ENCODE results near the gene DTNB.
A peak's percentile ranks its signal among the peaks of the same experiment; 100 is the strongest.

DTNB gene

GRCh38 chr2:25620077-25620476 is 53.3 kb downstream of the DTNB start:
- DNase-seq, result no peak

DNA sequence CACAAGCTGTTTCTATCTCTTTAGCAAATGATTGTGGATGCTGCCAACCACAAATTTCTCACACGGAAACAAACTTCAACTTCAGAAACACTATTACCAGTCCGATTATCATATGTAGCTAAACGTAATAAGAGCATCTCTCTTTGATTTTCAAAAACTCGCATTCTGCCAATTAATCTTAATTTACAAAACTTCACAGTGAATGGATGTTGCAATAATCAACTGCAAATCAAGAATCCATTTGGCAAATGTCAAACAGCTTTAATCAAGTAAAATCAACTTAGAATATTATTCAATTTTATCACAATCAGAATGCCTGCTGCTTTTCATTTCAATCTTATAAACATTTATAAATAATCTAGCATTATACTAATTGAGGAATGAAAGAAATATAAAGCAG is 54.2 kb downstream of the DTNB start:
- no peak for DNase-seq

GRCh38 chr2:25618676-25619075 is 54.7 kb downstream of the DTNB start:
- DNase-seq, result no peak

- DNase-seq, result no peak
These were observed 55.3 kb downstream of the DTNB start for GRCh38 chr2:25617948-25618646.

GRCh38 chr2:25615920-25616319 is 57.5 kb downstream of the DTNB start:
- no peak for DNase-seq

- DNase-seq, result no peak
These were observed 58.0 kb downstream of the DTNB start for GRCh38 chr2:25615386-25615785.

DNA sequence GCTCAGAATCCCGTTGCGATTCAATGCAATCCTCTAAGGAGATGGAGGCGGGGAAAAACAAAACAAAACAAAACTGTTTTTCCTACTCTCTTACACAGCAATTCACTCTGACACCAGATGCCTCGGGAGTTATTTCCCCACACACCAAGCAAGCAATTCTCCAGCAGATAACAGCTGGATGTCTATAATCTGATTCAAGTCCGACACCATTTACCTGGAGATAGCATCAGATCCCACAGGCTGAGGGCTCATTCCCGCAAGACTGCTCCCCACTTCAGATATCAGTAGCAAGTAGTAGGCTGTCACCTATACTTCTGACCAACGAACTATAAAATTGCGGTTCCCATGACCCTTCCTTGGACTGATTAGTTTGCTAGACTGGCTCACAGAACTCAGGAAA is 58.7 kb downstream of the DTNB start:
- DNase-seq, result no peak

DNA sequence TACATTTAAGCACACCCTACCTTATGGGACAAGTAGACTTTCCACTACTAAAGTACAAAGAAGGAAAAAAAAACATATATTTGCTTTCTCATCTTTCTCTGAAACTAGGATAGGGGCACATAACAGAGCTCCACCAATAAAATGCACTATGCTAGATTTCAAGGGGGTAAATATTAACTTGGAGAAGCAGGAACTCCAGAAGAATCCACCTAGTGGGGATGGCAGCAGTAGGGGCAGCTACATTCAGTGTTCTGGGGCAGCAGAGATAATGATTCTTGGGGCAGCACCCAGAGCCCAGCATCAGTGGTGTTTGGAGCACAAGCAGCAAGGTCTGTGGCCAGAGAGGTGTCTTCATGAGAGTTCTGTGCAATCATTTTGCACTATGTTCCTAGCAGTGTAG is 64.7 kb downstream of the DTNB start:
- DNase-seq, result no peak

DNA sequence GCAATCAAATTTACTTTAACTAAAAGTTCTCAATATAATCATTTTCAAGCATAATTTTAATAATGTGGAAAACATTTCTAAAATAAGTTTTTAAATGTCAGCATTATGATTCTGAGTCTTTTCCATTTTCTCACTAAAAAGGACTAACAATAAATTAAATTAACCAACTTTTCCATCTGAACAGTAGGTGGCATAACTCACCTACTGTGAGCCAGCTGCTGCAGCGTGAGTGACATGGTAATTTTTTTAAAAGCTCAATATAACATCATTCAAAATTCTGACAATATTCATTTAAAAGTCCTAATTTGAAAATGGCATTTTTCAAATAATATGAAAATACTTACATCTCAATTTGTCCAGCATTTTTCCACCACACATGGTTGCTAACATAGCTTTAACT is 66.5 kb downstream of the DTNB start:
- DNase-seq, result peak; percentile 49

- peak; percentile 26 for DNase-seq
These were observed 71.0 kb downstream of the DTNB start for GRCh38 chr2:25602333-25602723.

- peak; percentile 40 for DNase-seq
These were observed 71.6 kb downstream of the DTNB start for GRCh38 chr2:25601711-25602332.

- no peak for DNase-seq
These were observed 74.5 kb downstream of the DTNB start for GRCh38 chr2:25598911-25599310.

GRCh38 chr2:25598332-25598731 is 75.0 kb downstream of the DTNB start:
- no peak for DNase-seq

DNA sequence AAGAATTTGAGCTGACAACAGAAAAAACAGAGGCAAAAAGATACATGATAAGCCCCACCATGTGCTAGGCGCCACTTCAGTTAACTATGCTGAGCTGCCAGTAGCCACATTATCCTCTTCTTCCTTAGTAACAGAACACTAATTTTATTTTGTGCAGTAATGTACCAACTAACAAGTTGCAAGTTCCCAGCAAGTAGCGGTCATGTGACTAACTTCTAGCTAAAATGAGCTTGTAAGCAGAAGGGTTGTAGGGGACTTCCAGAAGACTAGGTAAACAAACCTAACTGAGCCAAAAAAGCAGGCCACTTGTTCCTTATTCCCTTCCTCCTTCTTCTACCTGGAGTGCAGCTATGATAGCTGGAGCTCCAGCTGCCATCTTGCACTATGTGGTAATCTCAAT is 75.5 kb downstream of the DTNB start:
- DNase-seq, result peak; percentile 21

GRCh38 chr2:25596516-25597244 is 76.7 kb downstream of the DTNB start:
- DNase-seq, result no peak

- DNase-seq, result no peak
These were observed 78.0 kb downstream of the DTNB start for GRCh38 chr2:25595393-25595792.

DNA sequence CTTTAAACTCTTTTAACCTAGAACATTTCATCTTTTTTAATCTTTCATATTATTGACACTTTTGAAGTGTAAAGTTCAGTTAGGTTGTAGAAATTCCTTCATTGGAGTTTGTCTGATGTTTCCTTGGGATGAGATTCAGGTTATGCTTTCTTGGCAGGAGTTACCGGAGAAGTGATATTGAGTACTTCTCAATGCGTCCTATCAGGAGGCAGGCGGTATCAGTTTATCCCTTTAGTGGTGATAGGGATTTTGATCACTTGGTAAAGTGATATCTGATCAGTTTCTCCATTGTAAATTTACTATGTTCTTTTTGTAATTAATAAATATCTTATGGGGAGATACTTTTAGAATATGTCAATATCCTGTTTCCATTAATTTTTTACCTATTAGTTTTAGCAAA is 78.4 kb downstream of the DTNB start:
- DNase-seq, result no peak

DNA sequence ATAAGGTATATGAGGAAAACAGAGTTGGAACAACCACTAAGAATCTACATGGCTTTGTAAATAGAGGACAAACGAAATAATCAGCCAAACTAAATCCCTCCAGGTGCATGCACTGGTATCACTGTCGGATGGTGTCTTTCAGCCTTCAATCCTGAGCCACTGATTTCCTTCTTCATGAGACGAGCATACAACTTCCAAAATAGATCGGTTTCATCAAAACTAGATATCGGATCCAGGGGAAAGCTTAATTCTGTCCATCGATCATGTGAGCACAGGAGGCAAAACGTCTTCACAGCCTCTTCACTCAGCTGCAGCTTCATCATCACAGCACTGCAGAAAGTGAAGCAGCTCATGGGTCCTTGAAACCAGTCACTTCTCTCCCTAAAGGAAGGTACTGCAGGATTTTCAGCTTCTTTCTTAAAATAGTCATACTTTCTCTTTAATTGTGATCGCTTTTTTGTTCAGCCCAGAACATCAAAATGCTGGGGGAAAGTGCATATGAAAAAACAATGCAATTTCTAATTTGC is 80.5 kb downstream of the DTNB start:
- no peak for DNase-seq

DNA sequence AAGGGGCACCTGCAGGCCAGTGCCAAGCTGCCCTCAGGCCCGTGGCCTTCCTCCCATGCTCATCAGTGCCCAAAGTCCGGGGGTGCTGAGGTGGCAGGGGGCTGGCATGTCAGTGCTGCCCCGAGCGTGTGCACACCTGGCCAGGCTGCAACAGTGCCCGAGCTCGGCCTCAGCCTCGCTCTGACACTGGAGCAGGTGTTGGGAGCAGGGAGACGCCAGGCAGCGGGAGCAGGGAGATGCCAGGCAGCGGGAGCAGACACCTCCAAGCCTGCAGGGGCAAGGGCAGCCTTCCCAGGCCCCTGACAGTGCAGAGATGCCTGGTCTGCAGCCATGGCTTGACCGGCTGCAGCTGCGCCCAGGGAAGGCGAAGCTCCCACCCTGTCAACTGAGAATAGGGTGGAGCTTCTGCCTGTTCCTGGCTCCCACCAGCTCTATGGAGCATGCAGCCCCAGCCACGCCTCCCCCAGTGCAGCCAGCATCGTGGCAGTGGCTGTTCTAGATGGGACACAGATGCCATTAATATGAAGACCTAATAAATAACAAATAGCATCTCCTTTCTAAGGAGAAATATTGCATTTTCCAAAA is 82.4 kb downstream of the DTNB start:
- no peak for DNase-seq

DNA sequence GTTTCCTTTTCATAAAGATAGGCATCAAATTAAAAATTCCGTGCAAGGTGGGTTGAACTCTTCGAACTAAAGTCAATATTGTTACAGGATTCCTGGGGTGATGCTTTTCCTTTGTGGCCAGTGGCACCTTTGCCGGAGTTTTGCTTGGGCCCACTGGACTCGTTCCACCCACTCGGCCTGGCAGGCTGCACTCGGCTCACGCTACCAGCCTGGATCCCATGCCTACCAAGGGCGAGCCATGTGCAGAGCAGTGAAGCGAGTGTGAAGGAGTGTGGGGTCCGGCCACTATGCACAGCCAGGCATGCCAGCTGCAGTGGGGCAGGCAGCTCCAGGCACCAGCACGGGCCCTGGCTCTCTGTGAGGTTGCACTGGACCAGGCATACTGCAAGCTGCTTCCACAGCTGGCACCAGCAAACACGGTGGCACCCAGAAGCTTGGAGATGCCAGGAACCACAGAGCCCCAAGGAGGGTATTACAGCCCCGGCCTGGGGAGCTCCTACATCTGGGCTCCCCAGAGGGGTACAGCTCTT is 83.6 kb downstream of the DTNB start:
- no peak for DNase-seq

DNA sequence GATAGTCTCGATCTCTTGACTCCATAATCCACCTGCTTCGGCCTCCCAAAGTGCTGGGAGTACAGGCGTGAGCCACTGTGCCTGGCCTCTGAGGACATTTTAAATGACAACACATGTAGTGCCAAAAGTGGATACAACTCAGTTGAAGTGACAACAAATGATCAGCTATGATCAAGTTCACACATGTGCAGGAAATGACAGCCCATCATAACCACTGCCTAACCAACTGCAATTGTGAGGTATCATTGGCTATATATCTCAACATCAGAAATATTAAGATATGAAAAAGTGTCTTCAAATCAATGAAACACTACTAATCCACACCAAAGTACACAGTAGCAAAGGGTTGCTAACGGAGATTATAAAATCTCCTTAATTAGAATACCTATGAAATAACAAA is 84.8 kb downstream of the DTNB start:
- no peak for DNase-seq

- DNase-seq, result peak; percentile 62
These were observed 86.0 kb downstream of the DTNB start for GRCh38 chr2:25587361-25587760.

DNA sequence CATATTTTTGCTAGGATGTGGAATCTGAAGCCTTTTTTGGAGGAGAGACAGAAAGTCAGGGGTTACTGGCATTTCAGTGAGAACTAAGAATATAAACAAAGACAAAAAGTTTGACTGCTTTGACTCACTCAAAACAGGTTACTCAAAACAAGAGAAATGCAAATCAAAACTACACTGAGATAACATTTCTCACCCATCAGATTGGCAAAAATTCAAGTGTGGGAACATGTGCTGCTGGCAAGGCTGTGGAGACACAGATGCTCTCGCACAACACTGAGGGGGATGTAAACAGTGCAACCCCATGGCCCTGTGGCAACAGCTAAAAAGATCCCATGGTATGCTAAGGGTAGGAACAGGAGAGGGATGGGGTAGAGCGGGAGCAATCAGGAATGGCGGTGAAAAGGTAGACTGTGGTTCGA is 86.6 kb downstream of the DTNB start:
- DNase-seq, result peak; percentile 89

All from activated CD4-positive, alpha-beta T cell treated with anti-CD3 and anti-CD28 coated beads, Interleukin-10, Interleukin-2, amounts not matched to agents 100 ng/mL and 50 ng/mL, durations not matched to agents 16 hours and 8 hours (primary cell).